ENCODE measurements around the gene TMTC1.

TMTC1 gene

DNA sequence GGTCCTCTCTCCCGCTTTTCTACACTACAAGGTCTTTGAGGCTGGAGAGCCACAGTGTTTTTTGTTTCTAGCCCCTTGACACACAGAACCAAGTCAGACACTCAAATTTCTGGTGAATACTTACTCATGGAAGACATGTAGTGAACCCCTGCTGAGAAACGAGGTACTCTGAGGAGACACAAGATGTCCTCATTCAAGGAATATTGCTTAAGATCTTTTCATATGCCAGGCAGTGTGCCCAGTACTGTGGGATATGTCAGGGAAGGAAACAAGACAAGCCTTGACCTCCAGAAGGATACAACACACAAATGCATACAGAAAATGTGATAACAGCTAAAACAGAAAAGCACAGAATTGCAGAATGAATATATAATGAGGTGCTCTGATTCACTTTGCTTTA is 75.9 kb downstream of the TMTC1 start:
- DNase-seq, result no peak

DNA sequence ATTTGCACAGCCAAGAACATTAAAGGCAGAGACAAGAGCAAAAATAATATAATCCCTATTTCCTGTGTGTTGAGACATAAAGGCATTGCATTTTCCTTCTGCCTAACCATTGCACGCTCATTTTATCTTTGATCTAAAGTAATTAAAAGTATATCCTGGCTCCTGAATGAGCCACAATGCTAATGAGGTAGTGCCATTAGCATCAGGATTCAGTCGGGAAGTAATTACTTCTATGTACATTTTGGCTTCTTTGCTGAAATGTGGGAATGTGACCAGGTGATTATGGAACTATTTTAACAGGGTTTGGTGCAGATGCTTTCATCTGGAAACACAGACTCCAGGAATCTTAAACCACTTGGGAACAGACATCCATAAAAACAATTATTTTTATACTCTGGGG is 77.4 kb downstream of the TMTC1 start:
- no peak for DNase-seq

DNA sequence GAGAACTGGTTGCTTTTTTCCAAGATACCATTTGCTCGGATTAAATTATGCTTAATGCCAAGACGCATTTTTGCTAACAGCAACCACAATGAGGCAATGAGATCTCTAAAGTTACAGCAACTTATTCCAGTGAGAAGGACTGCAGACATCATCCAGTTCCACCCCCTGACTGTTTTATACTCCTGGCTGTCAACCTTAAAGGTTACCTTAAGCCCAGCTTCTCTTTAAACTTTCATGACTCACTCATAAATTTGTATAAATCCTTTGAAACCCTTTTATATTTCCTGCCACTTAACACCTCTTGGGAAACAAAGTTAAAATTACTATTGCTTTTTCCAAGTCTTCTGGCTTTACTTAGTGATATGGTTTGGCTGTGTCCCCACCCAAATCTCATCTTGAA is 80.2 kb downstream of the TMTC1 start:
- no peak for DNase-seq

DNA sequence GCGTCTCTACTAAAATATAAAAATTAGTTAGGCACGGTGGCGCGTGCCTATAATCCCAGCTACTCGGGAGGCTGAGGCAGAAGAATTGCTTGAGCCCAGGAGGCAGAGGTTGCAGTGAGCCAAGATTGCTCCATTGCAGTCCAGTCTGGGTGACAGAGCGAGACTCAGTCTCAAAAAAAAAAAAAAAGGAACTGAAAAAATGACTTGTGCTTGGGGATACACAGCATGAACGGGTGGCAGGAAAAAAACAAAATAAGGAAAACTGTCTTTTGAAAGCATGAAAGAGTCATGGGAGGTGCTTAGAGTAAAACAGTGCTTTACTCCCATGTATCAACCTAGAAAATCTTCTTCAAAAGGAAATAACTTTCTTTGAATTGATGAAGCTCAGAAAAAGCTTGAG is 80.8 kb downstream of the TMTC1 start:
- DNase-seq, result no peak

DNA sequence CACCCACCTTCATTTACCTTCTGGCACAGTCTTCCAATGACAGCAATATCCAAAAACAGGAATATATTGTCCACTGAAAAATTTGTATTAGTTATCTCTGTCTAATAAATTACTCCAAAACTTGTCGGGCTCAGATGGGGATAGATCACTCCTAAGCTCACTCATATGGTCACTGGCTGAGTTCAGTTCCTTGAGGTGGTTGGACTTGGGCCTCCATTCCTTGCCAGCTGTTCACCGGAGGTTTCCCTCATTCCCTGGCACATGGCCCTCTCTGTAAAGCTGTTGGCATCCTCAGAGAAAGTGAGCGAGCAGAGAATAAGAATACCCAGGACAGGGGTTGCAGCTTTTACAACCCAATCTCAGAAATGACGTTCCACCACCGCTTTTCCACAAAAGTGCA is 81.5 kb downstream of the TMTC1 start:
- DNase-seq, result no peak

DNA sequence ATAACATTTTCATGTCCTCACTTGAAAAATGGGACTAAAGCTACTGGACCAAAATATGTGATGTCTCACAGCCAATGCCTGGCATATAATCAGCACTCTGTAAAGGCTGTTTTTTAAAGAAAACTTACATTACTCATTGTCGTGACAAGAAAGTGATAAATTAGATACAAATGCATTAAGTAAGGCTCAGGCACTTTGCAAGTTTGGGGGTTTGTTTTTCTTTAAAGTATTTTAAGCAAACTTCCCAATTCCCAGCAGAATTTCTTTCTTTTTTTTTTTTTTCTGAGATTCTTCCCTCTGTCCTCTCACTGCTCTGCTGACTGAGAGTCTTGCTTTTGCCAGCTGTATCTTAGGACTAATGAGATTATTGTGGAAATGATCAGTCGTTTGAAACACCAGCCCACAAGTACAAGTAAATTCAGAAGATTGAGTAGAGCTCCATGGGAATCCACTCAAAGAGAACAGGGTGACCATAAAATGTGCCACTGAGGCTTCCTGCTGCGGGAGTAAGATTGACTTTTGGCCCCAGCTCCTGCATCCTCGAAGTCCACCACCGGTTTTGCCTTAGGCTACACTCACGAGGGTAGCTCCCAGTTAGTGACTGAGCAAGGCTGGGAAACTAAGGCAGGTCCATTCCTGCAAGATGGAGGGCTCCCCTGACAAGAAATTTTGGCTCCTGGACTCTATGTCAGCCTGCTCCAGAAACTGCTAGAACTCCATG is 82.8 kb downstream of the TMTC1 start:
- DNase-seq, result no peak

DNA sequence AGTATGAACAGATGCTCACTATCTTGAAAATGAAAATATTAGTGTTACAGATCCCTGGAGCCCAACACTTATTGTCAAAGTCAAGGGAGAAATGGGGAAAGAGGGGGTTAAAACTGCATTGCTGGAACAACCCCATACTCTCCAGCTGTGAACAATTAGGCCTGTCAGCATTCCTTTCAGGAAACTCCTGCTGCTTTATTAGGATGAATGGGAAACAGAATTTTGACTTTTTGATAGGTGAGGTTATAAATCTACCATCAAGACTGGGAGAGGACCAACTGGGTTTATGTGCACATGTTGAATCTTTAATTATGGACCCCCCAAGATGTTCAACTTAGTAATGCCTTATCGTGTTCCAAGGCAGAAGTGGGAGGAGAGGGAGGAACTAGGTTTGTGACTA is 85.0 kb downstream of the TMTC1 start:
- DNase-seq, result no peak

DNA sequence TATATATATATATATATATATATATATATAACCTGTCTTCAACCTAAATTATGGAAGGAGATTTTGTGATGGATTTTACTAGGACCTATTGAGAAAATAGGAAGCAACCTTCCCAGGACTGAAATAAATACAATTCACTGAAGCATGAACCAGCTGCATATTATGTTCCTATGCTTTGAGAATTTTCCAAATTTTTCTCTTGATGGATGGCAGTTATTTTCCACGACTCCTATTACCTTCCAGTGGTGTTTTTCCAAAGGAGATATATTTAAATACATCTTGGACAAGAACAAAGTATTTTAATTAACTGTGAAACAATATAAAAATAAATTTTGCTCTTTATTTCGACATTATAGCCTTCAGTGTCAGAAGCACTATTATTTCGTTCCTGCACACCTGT is 87.9 kb downstream of the TMTC1 start:
- DNase-seq, result no peak

DNA sequence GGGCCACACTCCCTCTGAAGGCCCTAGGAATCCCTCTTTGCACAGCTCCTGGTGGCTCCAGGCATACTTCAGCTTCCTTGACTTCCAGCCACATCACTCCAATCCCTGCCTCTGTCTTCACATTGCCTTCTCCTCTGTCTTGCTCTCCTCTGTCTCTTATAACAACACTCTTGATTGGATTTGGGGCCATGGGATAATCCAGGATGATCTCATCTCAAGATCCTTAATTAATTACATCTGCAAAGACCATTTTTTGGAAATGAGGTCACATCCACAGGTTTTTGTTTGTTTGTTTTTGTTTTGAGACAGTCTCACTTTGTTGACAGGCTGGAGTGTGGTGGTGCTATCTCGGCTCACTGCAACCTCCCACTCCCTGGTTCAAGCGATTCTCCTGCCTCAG is 88.7 kb downstream of the TMTC1 start:
- DNase-seq, result no peak

DNA sequence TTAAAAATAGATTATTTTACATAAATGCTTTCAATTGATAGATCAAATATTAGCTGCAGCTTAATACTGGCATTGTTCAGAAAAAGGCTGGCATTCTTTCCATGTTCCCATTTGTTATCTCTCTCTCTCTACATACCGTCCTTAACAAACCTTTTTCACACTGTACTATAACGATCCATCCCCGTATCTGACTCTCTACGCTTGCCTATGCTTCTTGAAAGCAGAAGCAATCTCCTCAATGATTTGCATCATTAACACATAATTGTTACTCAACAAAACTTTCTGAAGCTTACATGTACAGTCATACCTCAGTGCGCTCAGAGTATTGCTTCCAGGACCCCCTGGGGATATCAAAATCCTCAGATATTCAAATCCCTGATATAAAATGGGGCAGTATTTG is 89.7 kb downstream of the TMTC1 start:
- DNase-seq, result no peak

DNA sequence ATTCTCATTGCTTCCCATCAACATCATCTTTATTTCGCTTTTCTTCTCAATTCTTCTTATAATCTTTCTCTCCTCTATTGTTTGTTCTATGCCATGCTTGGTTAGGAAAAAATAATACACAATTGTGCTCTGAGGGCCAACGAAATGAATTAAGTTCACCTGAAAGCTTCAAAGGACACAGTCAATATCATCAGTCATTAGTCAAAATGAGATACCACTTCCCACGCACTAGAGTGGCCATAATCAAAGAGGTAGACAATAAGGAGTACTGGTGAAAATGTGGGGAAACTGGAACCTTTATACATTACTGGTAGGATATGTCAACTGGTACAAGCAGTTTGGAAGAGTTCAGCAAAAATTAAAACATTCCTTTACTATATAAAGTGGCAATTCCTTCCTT is 91.5 kb downstream of the TMTC1 start:
- DNase-seq, result no peak

DNA sequence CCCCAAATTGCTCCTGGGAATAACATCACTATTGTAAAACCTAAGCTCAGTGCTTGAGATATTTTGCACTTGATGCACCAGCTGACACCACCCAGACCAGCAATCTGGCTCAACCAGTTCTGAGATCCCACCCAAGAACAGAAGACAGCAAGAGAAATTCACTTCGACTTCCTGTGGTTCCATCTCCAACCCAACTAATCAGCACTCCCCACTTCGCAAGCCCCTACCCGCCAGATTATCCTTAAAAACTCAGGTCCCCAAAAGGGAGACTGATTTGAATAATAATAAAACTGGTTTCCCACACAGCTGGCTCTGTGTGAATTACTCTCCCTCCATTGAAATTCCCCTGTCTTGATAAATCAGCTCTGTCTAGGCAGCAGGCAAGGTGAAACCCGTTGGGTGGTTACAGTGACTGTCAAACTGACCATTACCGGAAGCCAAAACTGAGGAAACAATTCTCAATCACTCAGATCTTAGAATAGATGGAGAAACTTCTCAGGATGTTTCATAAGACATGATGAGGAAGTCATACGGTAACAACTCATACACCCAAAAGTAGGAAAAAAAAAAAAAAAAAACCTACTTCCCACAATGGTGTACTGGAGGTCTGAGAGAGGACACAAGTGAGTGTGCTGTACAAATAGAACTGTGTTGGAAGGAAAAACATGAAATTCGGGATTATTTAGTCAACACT is 92.4 kb downstream of the TMTC1 start:
- no peak for DNase-seq

DNA sequence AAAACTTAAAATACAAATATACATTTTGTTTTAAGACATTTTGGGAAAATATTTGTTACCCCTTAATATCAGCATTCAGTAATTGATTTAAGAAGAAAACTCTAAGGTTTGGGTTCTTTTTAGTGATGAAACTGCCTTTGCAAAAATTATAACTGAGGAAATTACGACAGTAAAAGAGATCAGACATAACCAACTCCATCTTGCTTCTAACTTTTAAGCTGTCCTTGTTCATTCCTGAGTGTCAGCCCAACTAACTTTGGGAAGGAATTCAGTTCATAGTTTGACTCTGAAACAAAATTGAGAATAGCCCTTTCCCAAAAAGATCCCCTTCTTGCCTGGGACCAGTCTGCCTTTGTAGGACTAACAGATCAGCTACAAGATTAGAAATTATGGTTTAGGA is 93.0 kb downstream of the TMTC1 start:
- no peak for DNase-seq

DNA sequence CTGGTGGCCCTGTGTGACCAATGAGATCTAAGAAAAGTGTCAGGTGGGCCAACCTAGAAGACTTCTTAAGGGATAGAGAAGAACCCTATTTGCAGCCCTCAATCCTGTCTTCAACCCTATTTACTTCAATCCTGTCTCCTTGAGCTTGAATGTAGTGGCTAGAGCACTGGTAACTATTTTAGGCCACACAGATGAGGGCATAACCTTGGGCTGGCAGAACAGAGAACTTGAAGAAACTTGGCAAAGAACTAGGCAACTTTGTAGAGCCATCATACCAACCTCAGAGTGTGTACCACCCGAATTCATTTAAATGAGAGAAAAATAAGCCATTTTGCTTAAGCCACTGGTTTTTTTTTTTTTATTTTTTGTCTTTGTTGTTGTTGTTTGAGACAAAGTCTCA is 94.8 kb downstream of the TMTC1 start:
- DNase-seq, result no peak

DNA sequence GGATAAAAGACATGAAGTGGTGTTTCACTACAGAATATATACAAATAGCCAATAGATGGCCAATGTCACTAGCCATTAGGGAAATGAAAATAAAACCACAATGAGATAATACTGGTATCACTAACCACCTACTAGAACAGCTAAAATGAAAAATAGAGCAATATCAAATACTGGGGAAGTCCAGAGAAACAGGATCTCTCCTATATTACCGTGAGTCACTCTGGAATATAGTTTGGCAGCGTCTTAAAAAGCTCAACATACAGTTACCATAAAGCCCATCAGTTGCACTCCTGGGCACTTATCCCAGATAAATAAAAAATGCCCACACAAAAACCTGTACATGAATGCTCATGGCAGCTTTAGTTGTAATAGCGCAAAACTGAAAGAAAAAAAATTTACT is 101.7 kb downstream of the TMTC1 start:
- DNase-seq, result no peak

DNA sequence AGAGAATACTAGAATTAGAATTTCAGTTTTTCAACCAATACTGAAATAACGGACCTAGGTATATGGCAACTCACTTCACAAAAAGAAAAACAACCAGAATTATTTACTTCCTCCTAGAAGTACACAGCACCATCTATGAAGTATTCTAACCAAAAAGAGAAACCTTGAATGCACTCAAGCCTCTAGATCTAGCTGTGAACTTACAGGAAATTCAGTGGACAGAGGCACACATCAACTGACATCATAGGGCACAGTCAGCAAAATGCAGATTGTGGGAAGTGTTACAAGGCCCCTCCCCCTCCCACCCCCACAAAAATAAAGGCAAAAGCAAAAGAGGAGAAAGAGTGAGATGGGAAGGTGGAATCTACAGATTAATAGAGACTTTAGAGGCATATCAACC is 102.4 kb downstream of the TMTC1 start:
- DNase-seq, result no peak

DNA sequence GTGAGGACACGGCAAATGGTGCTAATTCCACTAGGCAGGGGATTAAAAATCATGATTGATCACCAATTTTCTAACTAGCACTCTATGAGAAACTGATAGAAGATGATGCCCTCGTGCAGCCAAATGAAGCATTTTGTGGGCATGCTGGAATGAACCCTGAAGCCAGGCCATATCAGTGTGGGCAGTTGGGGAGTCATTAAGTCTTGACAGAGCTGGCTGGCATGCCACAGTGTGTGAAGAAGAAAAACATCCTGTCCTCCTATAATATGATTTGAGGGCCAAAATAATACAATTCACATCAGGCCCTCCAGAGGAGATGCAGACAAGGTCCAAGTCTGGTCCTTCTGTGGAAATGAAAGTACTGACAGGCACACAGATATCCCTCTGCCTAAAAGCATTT is 107.1 kb downstream of the TMTC1 start:
- DNase-seq, result no peak

DNA sequence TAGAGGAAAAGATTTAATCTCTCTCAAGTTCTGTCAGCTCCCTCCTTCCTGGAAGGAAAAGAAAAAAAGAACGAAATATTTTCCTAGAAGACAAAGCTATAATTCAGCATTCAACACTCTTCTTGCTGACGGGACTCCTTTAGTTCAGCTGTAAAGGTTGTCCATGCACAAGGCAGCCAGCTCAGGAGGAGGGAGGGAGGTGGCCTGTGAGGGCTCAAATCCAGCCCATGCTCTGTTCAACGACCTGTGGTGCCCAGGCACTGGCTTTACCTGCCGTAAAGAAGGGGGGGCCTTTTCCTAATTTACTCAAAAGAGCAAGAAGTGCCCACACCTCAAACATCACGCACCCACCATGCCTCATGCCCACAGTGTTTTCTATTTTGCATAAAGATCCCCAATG is 109.3 kb downstream of the TMTC1 start:
- DNase-seq, result no peak

DNA sequence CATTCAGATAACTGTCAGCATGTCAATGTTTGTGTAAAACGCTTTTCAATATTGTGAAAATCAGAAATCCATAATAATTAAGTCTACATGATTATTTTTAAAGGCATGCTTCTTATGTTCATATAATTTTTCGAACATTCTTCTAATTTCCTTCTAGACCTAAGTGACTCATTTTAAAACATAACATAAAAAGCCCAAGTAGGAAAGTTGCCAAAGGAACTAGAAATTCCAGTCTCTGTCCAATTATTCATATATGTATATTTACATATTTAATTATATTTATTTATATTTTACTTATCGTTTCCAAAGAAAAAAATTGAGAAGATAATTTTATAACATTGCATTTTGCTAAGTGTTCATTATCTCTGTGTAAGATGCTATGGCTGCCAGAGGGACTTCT is 110.4 kb downstream of the TMTC1 start:
- DNase-seq, result no peak

DNA sequence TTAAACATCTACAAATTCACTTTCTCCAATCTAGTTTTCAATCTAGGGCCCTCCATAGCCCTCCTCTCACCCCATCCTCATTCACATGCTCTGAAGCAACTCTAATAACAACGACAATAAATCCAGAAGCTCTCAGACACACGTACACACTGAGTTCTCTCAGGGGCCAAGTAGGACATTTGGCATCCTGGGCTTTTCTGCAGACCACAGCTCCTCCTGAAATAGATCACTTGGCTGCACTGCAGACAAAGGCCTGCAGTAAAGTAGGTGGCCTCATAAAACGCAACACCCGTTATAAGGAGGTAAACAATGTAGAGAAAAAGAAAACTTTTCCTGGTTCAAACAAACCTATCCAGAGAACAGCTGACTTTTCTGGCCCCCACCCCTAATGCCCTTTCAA is 111.2 kb downstream of the TMTC1 start:
- DNase-seq, result no peak

DNA sequence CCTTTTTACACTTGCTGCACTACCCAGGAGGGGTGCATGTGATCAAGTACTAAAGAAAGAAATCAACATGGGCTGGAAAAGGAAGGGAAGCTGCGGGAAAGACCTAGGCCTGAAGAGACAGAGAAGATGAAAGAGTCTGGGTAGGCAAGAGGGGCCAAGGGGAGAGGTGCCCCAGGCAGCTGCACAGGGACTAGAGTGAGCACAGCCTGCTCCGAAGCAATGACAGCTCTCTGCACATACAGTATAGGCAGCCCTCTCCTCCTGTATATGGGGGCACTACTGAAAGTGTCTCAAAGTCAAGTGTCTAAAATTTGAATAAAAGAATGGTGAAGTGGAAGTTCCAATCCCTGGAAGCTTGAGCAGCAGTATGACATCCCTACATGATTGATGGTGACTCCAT is 112.0 kb downstream of the TMTC1 start:
- DNase-seq, result no peak

DNA sequence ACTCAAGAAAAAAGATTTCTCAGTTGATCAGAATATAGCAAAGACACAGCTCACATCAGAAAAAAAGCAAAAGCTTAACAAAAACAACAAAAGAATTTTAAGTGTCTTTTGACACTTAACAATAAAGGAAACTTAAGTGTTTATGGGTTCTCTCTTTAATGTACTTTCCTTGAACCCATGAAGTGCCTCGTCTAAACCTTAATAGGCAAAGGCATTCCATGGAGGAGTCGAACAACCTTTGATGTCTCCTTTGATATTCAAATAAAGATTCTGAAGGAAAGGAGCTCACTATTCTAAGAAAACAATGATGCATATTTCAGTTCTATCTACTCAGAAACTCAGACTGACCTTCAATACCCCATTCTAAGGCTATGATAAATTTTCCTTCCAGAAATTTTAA is 116.7 kb downstream of the TMTC1 start:
- no peak for DNase-seq

DNA sequence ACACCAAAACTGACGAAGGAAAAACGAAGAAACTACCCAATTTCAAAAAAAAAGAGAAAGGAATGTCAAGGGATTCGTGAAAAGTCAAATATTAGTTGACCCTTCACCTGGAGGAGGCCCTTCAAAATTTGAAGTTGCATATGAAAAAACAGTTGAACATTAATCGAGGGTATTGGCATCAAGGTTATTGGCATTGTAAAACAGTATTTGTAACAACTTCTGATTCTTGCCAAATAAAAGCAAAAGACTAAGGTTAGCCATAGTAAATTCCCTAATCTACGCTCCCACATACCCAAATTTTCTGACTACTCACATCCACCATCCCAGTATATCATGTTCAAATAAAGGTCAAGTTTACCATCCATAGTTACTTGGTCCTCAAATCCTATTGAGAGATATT is 118.6 kb downstream of the TMTC1 start:
- DNase-seq, result no peak

DNA sequence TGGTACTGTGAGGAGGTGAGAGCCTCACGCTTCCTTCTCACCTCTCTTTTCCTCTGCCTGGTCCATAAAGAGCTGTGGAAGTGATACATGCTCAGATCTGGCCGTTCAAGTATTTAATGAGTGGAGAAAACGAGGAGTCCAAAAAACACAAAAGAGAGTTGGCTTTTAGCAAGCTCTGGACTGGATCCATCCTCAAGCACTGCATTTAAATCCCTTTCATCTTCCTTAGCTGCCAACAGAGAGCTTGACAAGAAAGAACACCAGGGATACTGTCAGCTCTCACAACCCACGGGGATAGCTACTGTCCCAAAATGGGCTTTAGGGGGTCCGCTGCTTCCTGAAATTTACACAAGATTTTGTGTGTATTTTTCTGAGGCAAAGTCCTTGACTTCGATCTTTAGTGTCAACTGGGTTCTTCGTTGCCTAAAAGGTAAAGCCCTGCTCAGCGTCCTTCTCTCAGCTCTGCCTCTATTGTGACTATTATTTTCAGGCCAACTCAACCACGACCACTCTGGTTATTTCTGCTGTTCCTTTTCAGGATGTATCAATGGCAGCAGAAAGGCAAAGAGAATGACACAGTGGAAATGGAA is 120.9 kb downstream of the TMTC1 start:
- DNase-seq, result no peak

DNA sequence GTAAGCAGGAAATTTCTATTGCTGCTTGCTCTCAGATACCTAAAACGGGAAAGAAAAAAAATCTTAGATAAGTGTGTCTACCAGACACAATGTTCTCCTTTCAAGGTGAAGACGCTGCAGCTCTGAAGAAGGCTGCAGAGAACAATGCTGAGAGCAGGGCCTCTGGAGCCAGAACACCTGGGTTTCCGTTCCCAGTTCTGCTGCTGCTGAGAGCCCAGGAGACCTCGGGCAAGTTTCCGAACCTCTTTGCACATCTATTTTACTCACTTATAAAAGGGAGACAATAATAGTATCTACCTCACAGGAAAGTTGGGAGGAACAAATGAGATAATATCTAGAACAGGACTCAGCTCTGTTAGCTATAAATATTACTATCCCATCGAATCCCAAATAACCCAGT is 122.9 kb downstream of the TMTC1 start:
- DNase-seq, result no peak

Data from activated CD4-positive, alpha-beta T cell treated with anti-CD3 and anti-CD28 coated beads for 1 hour (primary cell).